AG20443 (cell line): Measurements from ENCODE around the gene NAT14.

Source experiments
- DNase-seq: peaks from one replicate; pipeline ENCODE4 v3.0.0; 2012; ENCODE audit warnings: low spot score, mixed read lengths

NAT14 gene

GRCh38 chr19:55453511-55454260 is 31.3 kb upstream of the NAT14 start:
- no peak for DNase-seq

DNA sequence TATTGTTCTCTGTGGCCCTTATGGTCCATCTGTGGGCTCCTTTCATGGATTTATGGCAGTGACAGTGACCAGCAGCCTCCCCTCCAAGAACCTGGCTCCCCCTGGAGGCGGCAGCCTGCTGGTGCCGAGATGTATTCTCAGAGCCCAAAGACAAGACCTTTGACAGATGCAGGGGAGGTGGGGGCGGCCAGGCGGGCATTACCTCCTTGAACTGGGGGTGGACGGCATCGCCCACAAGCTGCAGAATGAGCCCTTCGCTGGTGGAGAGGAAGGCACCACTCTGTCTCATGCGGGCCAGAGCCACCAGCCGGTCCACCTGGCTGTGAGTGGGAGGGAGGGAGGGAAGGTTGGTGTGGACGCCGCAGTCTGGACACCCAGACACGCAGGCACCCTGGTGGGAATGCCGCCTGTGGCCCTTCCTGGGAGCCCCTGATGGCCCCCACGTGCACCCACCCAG is 30.2 kb upstream of the NAT14 start:
- DNase-seq = peak; percentile 68

DNA sequence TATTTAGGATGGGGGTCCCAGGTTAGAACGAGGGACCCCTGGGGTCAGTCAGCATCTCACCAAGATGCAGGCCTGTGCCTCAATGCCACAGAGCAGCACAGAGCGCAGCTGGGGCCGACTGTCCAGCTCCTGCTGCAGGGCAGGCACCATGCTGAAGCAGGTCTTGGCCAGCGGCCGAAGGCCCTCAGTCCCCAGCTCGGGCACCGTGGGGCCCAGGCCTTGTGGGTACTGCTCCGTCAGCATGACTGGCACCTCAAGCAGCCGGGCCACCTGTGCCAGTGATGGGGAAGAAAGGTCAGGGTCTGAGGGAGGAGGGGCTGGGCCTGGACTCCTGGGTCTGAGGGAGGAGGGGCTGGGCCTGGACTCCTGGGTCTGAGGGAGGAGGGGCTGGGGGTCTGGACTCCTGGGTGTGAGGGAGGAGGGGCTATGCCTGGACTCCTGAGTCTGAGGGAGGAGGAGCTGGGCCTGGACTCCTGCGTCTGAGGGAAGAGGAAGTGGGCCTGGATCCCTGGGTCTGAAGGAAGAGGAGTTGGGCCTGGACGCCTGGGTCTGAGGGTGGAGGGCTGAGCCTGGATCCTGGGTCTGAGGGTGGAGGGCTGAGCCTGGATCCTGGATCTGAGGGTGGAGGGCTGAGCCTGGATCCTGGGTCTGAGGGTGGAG is 29.3 kb upstream of the NAT14 start:
- DNase-seq = no peak

DNA sequence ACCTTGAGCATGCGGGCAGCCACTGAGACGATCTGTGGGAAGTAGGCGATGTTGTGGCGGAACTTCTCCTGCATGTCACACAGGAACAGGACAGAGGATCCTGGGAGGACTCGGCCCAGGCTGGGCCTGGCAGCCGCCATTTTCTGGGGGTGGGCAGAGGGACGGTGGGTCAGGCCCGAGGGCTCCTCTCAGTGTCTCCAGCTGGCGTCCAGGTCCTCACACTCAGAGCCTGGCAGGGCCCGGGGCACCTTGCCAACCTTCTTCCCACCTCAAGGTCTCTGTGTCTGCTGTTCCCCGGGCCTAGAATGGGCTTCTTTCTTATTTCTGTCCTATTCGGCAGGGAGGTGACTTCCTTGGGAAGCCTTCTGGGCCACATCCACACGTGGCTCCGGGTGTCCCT is 28.6 kb upstream of the NAT14 start:
- no peak for DNase-seq

- no peak for DNase-seq
Measured at GRCh38 chr19:55457683-55458457, 27.1 kb upstream of the NAT14 start.

- no peak for DNase-seq
Measured at GRCh38 chr19:55459551-55459949, 25.4 kb upstream of the NAT14 start.

DNA sequence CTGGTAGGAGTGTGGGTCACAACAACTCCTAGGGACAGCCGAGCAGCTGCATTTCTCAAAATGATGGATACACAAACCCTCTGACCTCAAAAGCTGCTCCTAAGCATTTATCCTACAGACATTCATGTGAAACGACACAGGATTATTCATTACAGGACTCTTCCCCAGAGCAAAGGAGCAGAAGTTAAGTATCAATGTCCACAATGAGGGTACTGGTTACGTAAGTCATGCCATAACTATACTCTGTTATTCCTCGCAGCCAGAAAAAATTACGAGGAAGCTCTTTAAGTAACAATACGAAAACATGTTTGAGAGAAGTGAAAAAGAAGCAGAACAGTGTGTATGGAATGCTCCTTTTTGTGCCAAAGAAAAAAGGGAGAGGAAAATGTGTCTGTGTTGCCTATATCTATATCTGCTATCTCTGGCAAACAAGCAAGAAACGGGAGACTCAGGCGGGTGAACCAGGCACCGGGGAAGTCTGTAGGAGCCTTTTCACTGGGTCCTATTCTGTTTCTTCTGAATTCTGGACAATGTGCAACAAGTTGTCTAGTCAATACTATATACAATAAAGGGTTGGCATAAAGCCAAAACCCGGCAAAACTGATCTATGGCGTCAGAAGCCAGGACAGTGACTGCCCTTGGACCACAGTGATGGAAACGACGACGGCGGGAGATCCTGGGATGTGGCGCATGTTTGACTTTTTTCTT is 24.9 kb upstream of the NAT14 start:
- DNase-seq = no peak

GRCh38 chr19:55460670-55461258 is 24.2 kb upstream of the NAT14 start:
- DNase-seq = peak; percentile 94

GRCh38 chr19:55461259-55461973 is 23.6 kb upstream of the NAT14 start, which contains the start of gene ISOC2:
Gene ISOC2 (minus strand): TSS chr19:55461642. CDS start chr19:55456486, 5,156 bp downstream.
- peak; percentile 99 for DNase-seq

- peak; percentile 50 for DNase-seq
Measured at GRCh38 chr19:55461974-55462626, 22.9 kb upstream of the NAT14 start.

- DNase-seq = no peak
Measured at GRCh38 chr19:55462722-55463121, 22.3 kb upstream of the NAT14 start.

DNA sequence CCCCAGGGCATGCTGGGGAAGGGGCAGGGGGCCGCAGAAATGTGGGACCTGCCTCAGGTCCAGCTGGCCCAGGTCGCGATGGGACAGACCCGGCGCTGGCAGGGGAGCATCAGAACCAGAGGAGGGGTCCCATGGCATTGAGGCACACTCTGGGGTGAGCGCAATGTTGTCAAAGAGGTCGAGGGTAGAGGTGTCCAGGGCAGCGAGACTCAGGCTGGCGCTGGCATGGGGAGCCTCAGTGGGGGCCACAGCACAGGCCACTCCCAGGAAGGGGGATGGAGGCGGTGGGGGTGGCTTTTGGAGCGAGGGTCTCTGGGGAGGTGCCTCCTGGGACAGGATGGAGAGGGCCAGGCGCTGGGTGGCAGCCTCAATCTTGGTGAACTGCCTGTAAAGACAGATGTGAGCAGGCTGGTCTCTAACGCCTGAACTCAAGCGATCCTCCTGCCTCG is 21.4 kb upstream of the NAT14 start:
- DNase-seq = no peak

DNA sequence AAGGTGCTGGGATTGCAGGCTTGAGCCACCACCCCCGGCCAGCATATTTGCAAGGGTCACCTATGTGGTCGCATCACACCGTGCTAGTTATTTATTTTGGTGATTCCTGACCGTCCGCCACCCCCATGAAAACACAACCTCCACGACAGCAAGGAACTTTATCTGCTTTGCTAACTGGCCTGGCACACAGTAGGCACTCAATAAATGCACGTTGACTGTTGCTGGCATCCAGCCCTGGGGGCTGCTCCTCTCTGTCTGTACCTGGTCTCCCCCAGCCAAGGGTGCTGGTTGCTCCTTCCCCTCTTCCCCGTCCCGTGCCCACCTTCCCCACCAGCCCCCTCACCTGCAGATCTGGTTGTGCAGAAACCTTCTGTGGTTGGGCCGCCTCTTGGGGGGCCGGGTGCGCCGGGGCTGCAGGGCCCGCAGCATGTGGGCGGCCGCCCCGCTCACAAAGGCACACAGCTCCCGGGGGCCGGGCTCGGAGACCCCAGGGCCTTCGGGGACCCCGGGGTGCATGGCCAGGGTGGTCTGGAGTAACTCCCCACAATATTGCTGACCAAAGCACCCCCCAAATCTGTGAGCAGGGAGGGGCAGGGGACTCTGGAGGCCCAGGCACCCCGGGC is 20.8 kb upstream of the NAT14 start:
- no peak for DNase-seq

DNA sequence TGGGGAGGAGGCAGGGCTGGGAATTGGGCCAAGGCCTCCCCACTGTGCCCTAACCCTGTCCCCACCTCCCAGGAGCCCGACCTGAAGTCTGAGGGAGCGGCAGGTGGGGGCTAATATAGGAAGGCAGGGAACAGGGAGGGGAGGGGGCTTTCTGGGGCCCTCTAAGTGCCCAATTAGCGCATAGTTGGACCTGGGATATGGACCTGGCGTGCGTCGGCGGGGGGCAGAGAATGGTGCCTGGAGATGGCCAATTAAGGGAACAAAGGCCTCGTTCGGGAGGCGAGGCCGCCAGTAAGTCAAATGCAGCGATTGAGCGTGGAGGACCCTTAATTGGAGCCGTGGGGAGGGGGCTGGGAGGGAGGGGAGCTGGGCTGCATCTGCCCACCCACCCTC is 20.3 kb upstream of the NAT14 start, which contains the start of gene C19orf85:
Gene C19orf85 (minus strand): TSS at position 90 of the 393 bp plus-strand sequence. CDS start 197 bp downstream, outside the sequence.
- no peak for DNase-seq

DNA sequence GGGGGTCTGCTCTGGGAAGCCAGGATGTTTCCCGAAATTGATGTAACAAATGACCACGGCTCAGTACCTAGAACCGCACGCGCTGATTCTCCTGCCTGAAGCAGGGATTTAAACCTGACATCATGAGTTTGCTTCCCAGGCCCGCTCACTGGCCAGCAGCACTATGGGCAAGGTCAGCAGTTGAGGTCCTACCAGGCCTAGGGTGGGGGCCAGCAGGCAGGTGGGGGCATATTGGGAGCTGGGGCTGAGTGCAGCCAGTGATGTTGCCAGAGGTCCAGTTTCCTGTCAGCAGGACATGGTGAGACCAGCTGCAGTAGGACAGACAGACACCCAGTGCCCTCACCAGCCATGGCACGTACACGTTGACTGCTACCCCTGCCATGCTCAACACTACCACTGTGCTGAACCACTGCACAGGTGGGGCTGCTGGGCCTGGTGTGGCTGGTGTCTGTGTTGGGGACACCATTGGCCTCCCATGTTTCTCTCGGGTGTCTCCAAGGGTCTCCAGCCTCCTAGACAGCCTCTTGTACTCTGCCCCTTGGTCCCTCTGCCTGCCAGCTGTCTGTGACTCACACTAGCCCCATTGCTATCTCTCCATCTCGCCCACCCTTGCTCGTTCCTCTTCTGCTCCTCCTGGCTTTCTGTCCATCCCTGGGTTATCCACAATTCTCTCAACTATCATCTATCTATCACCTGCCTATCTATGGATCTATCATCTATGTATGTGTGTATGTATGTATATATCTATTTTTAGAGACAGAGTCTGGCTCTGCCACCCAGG is 19.3 kb upstream of the NAT14 start:
- no peak for DNase-seq

GRCh38 chr19:55466241-55466614 is 18.8 kb upstream of the NAT14 start:
- DNase-seq = no peak

DNA sequence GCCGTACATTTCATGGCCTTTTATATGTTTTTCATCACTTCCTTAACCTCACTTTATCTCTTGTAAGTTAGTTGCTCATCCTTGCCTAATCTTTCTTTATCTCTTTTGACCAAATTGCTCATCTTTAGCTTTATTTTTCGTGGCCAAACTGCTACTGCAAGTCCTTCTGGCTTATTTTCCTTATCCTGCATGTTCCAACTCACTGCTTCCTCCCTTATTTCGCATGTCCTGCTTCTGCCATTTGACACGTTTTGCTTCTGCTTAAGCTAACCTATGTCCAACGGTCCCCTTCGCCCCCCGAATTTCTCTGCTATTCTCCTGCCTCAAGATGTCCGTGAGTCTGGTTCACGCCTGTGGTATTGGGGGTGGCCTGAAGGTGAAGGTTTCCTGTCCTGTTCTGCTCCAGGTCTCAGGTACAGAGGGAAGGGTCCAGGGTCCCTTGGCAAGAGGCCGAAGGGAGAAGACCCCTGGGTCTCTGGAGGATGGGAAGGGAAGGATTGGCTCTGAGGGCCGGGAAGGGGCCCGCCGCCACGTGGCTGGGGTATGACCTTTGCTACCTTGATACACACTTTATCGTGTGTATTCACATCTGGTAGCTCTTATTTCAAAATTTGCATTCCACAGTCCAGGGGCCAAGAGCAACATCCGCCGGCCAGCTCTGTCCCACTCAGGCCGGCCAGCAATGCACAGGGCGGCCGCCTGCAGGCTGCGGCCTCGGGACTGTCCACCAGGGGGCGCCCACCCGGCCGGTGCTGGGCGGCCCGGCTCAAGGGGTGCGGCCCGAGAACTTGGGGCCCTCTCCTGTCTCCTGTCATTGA is 17.5 kb upstream of the NAT14 start:
- peak; percentile 92 for DNase-seq

GRCh38 chr19:55468054-55468393 is 17.0 kb upstream of the NAT14 start:
- no peak for DNase-seq
